ENCODE measurements around the gene SLC25A6.

GRCh38 chrX:1391370-1391706 is 575 bp downstream of the SLC25A6 start:
- TF ChIP-seq EZH2phosphoT487 (IDR thresholded peaks at IDR 0.05; ENCODE audit: insufficient read depth, low read depth) (no peak), EZH2 (IDR thresholded peaks at IDR 0.05; ENCODE audit: insufficient read depth, poor library complexity, severe bottlenecking) (no peak)

All from GM23248 (cell line).